Measurements from ENCODE around the gene PCGF3.

The PCGF3 gene, protein sequence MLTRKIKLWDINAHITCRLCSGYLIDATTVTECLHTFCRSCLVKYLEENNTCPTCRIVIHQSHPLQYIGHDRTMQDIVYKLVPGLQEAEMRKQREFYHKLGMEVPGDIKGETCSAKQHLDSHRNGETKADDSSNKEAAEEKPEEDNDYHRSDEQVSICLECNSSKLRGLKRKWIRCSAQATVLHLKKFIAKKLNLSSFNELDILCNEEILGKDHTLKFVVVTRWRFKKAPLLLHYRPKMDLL

DNA sequence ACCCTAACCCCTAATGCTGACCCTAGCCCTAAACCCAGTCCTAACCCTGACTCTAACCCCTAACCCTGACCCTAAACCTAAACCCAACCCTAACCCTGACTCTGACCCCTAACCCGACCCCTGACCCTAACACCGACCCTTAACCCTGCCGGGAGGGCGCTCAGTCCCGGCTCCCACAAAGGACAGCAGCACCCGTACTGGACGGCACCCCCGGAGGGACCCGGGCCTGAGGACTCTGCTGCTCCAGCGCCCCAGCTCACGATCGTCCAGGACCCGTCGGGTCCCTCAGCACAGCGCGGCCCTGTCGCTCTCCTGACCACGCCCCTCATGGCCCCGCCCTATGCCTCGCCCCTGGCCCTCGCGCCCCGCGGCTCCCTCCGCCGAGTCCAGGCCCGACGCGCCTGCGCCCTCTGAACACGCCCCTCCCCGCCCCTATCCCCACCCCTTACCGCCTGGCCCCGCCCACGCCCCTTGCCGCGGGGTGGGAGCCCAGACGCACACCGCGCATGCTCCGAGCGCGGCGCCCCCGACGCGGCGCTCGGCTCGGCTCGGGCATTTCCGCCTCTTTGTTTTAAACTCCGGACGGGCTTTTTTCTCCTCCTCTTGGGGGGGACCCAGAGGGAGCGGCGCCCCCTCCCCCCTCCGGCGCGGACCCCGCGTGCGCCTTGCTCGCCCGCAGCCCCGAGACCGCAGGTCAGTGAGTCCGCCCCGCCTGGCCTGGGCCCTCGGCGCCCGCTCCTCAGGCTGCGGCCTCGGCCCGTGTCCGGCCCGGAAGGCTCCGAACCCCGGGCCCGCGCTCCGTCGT is at the start of gene PCGF3:
Gene PCGF3 (plus strand): TSS at position 555 of the 805 bp plus-strand sequence. CDS start 27,849 bp downstream, outside the sequence.
- TF ChIP-seq, protein P1, sequence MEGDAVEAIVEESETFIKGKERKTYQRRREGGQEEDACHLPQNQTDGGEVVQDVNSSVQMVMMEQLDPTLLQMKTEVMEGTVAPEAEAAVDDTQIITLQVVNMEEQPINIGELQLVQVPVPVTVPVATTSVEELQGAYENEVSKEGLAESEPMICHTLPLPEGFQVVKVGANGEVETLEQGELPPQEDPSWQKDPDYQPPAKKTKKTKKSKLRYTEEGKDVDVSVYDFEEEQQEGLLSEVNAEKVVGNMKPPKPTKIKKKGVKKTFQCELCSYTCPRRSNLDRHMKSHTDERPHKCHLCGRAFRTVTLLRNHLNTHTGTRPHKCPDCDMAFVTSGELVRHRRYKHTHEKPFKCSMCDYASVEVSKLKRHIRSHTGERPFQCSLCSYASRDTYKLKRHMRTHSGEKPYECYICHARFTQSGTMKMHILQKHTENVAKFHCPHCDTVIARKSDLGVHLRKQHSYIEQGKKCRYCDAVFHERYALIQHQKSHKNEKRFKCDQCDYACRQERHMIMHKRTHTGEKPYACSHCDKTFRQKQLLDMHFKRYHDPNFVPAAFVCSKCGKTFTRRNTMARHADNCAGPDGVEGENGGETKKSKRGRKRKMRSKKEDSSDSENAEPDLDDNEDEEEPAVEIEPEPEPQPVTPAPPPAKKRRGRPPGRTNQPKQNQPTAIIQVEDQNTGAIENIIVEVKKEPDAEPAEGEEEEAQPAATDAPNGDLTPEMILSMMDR (conservative IDR thresholded peaks at IDR 0.05): no peak
- TF ChIP-seq ZFX (IDR thresholded peaks at IDR 0.05): peak; percentile 91; the same call in 1 of the 2 replicates
- H3K27ac ChIP-seq: peak within 1 kb of the TSS; percentile 98

DNA sequence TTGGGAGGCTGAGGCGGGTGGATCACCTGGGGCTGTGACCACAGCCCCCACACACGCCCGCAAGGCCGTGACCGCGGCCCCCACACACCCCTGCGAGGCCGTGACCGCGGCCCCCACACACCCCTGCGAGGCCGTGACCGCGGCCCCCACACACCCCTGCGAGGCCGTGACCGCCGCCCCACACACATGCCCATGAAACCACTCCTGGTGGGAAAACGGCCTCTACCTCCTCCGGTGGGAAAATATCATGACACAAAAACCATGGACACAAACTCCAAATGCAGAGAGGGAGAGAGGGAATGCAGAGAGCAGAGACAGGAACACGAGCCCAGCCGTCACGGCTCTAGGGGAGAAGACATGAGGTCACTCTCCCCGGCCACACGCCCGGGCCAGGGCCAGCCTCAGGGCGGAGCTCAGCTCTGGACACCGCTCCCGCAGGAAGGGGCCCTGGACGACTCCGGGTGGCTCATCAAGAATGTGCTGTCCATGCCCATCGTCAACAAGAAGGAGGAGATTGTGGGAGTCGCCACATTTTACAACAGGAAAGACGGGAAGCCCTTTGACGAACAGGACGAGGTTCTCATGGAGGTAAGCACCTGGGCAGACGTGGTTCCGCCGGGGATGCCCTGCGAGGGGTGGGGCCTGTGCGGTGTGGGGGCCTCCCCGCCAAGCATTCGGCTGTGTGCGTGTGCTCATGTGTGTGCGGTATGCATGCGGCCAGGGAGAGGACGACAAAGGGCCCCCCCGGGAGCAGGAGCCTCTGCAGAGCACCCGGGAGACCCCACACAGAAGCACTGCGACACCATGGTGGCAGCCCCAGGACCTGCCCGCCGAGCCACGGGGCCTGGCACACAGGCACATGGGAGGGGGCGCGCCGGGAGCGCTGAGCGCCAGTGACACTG is 48.9 kb upstream of the PCGF3 start:
- no peak overlapping the region for H3K27ac ChIP-seq
- no peak for TF ChIP-seq ZFX (IDR thresholded peaks at IDR 0.05)
- TF ChIP-seq, protein P1 (conservative IDR thresholded peaks at IDR 0.05): no peak

DNA sequence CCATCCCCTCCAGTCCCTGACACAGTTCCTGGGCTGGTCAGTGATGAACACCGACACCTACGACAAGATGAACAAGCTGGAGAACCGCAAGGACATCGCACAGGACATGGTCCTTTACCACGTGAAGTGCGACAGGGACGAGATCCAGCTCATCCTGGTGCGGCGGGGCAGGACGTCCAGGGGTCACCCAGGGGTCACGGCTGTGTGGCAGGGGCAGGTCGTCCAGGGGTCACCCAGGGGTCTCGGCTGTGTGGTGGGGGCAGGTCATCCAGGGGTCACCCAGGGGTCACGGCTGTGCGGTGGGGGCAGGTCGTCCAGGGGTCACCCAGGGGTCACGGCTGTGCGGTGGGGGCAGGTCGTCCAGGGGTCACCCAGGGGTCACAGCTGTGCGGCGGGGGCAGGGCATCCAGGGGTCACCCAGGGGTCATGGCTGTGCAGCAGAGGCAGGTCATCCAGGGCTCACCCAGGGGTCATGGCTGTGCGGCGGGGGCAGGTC is 48.2 kb upstream of the PCGF3 start:
- TF ChIP-seq, protein P1 (conservative IDR thresholded peaks at IDR 0.05): no peak
- TF ChIP-seq ZFX (IDR thresholded peaks at IDR 0.05): no peak
- no peak overlapping the region for H3K27ac ChIP-seq

DNA sequence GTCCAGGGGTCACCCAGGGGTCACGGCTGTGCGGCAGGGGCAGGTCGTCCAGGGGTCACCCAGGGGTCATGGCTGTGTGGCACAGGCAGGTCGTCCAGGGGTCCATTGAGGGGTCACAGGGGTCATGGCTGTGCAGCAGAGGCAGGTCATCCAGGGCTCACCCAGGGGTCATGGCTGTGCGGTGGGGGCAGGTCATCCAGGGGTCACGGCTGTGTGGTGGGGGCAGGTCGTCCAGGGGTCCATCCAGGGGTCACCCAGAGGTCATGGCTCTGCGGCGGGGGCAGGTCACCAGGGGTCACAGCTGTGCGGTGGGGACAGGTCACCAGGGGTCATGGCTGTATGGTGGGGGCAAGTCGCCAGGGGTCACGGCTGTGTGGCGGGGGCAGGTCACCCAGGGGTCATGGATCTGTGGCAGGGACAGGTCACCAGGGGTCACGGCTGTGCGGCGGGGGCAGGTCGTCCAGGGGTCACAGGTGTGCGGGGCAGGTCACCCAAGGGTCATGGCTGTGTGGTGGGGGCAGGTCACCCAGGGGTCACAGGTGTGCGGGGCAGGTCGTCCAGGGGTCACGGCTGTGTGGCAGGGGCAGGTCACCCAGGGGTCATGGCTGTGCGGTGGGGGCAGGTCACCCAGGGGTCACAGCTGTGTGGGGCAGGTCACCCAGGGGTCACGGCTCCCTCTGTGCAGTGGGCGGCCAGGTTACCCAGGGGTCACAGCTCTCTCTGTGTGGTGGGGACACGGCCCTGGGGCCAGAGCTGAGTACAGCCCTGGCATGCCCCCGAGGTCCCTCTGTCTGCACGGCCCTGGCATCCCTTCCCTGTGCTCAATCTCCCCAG is 47.6 kb upstream of the PCGF3 start:
- no peak overlapping the region for H3K27ac ChIP-seq
- TF ChIP-seq, protein P1 (conservative IDR thresholded peaks at IDR 0.05): no peak
- TF ChIP-seq ZFX (IDR thresholded peaks at IDR 0.05): no peak

DNA sequence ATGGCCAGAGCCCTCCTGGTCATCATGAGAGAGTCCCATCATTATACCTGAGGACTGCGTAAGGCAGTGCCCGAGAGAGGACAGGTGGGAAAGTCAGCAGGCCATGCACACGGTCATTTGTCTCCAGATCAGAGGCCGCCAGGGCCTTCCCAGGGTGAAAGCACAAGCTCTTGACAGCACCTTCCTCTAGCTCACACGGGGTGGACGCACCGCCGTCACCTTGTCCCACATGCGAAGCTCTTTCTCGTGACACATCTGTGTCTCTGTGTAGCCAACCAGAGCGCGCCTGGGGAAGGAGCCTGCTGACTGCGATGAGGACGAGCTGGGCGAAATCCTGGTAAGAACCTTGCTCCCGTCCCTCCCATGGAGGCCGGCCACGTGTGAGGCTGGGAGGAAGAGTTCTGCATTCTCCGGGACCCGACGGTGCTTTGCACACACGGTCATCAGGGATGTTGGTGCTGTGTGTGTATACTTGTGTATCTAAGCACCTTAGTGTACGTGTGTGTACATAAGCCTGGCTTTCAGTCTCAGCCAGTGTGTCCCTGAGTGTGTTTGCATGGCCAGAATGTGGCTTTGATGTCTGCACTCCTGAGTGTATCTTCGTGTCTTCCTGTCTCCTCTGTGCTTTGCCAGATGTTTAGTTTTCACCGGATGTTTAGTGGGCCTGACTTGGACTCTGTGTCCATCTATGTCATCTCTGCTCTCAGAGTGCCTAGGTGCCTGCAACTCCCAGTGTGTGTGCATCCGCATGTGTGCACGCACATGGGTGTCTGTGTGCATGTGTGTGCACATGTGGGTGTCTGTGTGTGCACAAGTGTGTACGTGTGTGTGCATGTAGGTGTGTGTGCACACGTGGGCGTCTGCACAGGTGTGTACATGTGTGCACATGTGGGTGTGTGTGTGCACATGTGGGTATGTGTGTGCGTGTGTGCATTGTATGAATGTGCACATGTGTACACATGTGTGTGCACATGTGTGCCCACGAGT is 46.7 kb upstream of the PCGF3 start:
- H3K27ac ChIP-seq: no peak overlapping the region
- no peak for TF ChIP-seq ZFX (IDR thresholded peaks at IDR 0.05)

DNA sequence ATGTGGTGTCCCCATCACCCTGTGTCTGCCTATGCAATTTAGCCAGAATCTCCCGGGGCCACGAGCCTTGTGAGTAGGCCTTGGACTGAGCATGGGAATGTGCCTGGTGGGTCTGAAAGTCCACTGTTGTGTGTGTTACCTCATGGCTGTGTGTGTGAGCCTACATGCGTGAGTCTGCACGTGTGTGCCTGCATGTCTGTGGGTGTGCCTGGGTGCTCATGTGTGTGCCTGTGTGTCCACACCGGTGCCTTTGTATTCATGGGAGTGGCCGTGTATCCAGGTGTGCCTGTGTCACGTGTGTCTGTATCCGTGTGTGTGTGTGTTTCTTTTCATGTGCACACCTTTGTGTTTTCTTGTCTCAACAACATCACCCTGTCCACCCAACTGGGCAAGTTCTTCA is 45.8 kb upstream of the PCGF3 start:
- no peak overlapping the region for H3K27ac ChIP-seq
- no peak for TF ChIP-seq ZFX (IDR thresholded peaks at IDR 0.05)
- TF ChIP-seq, protein P1 (conservative IDR thresholded peaks at IDR 0.05): no peak
